T-cell (primary cell): ENCODE results near the gene GABARAP. TPM values are rescaled to one million over a fixed set of nuclear protein-coding genes. Genes with fewer than 3 reads are reported as not detected.

Experiments
- ATAC-seq, 4 experiments: fragments of 200-7000 bp in 3 of 4; fragments of 150-1000 bp in 1 of 4; cut with Tn5 transposase; replicated peaks in 1 of 4; 1 replicate in 3 of 4; 2 replicates in 1 of 4; pipeline ENCODE4 v1.10.0; 2021; ENCODE audit warnings: moderate library complexity in 3 of 4, mild to moderate bottlenecking in 2 of 4, moderate number of reproducible peaks in 1 of 4
- CTCF ChIA-PET, 2 donors: fragments of 300-600 bp; sonication (Branson Sonifier 250); formaldehyde crosslinking; loops; one replicate each; lab custom pipeline; 2022; ENCODE audit warnings: antibody characterized with exemption in 2 of 2; lab: Charles Lee
- POLR2A ChIA-PET, 2 donors: fragments of 300-600 bp; sonication (Branson Sonifier 250); formaldehyde crosslinking; loops; one replicate each; lab custom pipeline; 2022; ENCODE audit warnings: antibody characterized with exemption in 2 of 2; lab: Charles Lee
- DNase-seq, 35 experiments: peaks; one replicate each; pipeline versions ENCODE4 v3.0.0 to v3.0.0-alpha.2; 2013 to 2023
- H3K27ac ChIP-seq: one replicate; pipeline ENCODE4 v1.5.1; 2013; ENCODE audit warnings: low read length
- H3K27me3 ChIP-seq, 2 experiments: replicated peaks in 1 of 2; 1 replicate in 1 of 2; 2 replicates in 1 of 2; pipeline versions ENCODE4 v1.6.1 to v1.7.0; 2013; ENCODE audit warnings: low read length in 1 of 2, mixed read lengths in 1 of 2; ENCODE audit not compliant: control insufficient read depth in 2 of 2, insufficient read depth in 2 of 2; ENCODE audit errors: extremely low read depth in 1 of 2
- H3K36me3 ChIP-seq, 2 donors: 1 replicate in 1 of 2; 2 replicates in 1 of 2; pipeline versions ENCODE4 v1.6.1 to v1.7.0; 2013; ENCODE audit warnings: low read length in 1 of 2; ENCODE audit not compliant: control insufficient read depth in 2 of 2, insufficient read depth in 1 of 2; ENCODE audit errors: extremely low read depth in 1 of 2
- H3K4me1 ChIP-seq, 2 experiments: 1 replicate in 1 of 2; 2 replicates in 1 of 2; pipeline versions ENCODE4 v1.6.1 to v1.7.0; 2013; ENCODE audit warnings: low read length in 2 of 2, mixed read lengths in 1 of 2; ENCODE audit not compliant: insufficient read depth in 2 of 2, control insufficient read depth in 1 of 2; ENCODE audit errors: extremely low read depth in 1 of 2
- H3K4me3 ChIP-seq, 2 donors: 1 replicate in 1 of 2; 2 replicates in 1 of 2; pipeline versions ENCODE4 v1.5.1 to v1.7.0; 2013; ENCODE audit warnings: mild to moderate bottlenecking in 2 of 2, low read length in 1 of 2, moderate library complexity in 1 of 2; ENCODE audit not compliant: control insufficient read depth in 1 of 2; ENCODE audit errors: extremely low read depth in 1 of 2
- H3K9me3 ChIP-seq: 2 replicates; pipeline ENCODE4 v1.7.0; 2013
- H3K27ac Mint-ChIP-seq, 2 donors: one replicate each; pipeline ENCODE4 v1.8.0; 2020 to 2021; ENCODE audit warnings: mild to moderate bottlenecking in 2 of 2, mixed read lengths in 2 of 2
- H3K27me3 Mint-ChIP-seq, 2 donors: one replicate each; pipeline ENCODE4 v1.8.0; 2021 to 2022; ENCODE audit warnings: mixed read lengths in 2 of 2
- H3K36me3 Mint-ChIP-seq: one replicate; pipeline ENCODE4 v1.8.0; 2021; ENCODE audit warnings: mixed read lengths
- H3K4me1 Mint-ChIP-seq, 3 donors: one replicate each; pipeline ENCODE4 v1.8.0; 2020 to 2022; ENCODE audit warnings: mixed read lengths in 3 of 3, mild to moderate bottlenecking in 1 of 3
- H3K4me3 Mint-ChIP-seq, 3 donors: one replicate each; pipeline ENCODE4 v1.8.0; 2020 to 2022; ENCODE audit warnings: mild to moderate bottlenecking in 3 of 3, mixed read lengths in 3 of 3, moderate library complexity in 3 of 3
- H3K9me3 Mint-ChIP-seq, 3 donors: one replicate each; pipeline ENCODE4 v1.8.0; 2020 to 2022; ENCODE audit warnings: mixed read lengths in 3 of 3
- WGBS: methylation state at CpG from one replicate; pipeline ENCODE4 v1.1.5; 2013; ENCODE audit warnings: missing lambda C conversion rate; ENCODE audit not compliant: insufficient coverage; 5-methylcytosine and 5-hydroxymethylcytosine counted together
- total RNA-seq, 35 experiments: library from RNA in 6 of 35; stranded (reverse) in 6 of 35; fragments of 120-200 nt in 1 of 35; gene quantifications; one replicate each; pipeline versions ENCODE4 v1.2.1 to v1.2.4 and lab custom pipeline; 2013 to 2026

GABARAP gene
- total RNA-seq, 5 donors from 2014 or later (not counting 1 experiment from before 2014, with no cell fraction given), result 197 to 278 (median 276) TPM

DNA sequence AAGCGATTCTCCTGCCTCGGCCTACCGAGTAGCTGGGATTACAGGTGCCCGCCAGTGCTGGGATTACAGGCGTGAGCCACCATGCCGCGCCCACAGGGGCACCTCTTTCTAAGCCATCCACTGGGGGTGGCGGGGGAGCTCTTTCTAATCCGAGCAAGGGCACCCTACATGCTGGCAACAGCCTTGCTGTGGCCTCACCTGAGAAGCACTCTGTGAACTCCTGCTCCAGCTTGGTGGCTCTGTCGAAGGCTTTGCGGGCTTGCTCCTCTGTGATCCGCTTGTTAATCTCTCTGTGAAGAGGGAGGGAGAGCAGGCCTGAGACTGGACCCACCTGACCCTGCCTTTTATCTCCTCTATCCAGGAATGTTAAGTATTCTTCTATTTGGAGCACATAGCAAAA, 51.2 kb downstream of the GABARAP start:
- ATAC-seq, result no peak
- H3K27ac Mint-ChIP-seq, result no peak overlapping the region
- CTCF ChIA-PET, result no interaction called here

DNA sequence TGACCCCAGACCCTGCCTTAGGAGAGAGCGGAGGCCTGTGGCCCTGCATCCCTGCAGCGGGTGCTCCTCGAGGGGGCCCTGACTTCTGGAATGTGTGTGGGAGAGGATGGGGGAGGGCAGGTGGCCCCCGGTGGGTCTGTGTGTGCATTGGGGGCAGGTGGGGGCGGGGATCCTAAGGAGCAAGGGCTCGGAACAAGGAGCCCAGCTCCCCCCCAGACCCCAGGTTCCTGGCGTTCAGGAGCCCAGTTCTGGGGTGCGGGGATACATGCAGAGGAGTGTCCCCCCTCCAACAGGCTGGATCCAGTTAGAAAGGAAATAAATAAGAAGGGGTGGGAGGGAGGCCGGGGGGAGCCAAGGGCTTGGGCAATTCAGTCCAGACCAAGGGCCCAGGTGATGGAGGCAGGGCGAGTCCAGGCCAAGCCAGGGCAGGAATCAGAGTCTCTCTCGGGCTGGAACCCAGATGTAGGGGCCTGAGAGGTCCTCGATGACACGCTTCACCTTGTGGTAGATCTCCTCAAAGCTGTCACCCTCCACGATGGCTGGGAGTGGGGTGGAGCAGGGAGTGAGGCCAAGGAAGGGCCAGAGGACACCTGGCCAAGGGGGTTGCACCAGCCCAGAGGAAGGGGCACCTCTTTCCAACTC, 51.9 kb downstream of the GABARAP start:
- Histone ChIP-seq H3K27ac (no peak overlapping the region), H3K36me3 (peaks cover 0 to 7% of the 10 kb centered on the region in 2 donors), H3K4me3 (no peak overlapping the region), H3K27me3 (no peaks in the 10 kb centered on the region), H3K4me1 (no peaks in the 10 kb centered on the region), H3K9me3 (no peaks in the 10 kb centered on the region)
- ATAC-seq (no peak), DNase-seq (no peak)
- Mint-ChIP-seq H3K9me3 (no peaks in the 10 kb centered on the region), H3K27ac (no peak overlapping the region), H3K4me3 (no peak overlapping the region), H3K4me1 (peaks cover 4 to 8% (median 5%) of the 10 kb centered on the region in 3 donors), H3K27me3 (no peaks in the 10 kb centered on the region), H3K36me3 (peaks cover 7% of the 10 kb centered on the region)
- 94% methylated on average over 6 of the region's 14 CpGs for WGBS
- ChIA-PET POLR2A (no interaction called here), CTCF (no interaction called here)

More for the DNA sequence above, 51.2 kb downstream of the GABARAP start:
- peaks cover 4 to 8% (median 5%) of the 10 kb centered on the region in 3 donors for H3K4me1 Mint-ChIP-seq
- peaks cover 2 to 7% of the 10 kb centered on the region in 2 donors for H3K36me3 ChIP-seq
- H3K4me1 ChIP-seq, result no peaks in the 10 kb centered on the region
- H3K9me3 Mint-ChIP-seq, result no peaks in the 10 kb centered on the region
- no peak for DNase-seq
- no peaks in the 10 kb centered on the region for H3K9me3 ChIP-seq
- POLR2A ChIA-PET, result no interaction called here
- no peaks in the 10 kb centered on the region for H3K27me3 ChIP-seq
- no peaks in the 10 kb centered on the region for H3K27me3 Mint-ChIP-seq
- H3K4me3 ChIP-seq, result no peak overlapping the region
- no peak overlapping the region for H3K4me3 Mint-ChIP-seq
- H3K36me3 Mint-ChIP-seq, result peaks cover 7% of the 10 kb centered on the region
- 96% methylated on average over 5 of the region's 12 CpGs for WGBS
- no peak overlapping the region for H3K27ac ChIP-seq

Other genes starting within 250 kb of the GABARAP start
- gene ALOX12, start 246.4 kb downstream of the GABARAP start, total RNA-seq, result under 1 TPM in 3 of 5 donors, not detected in 2; 0.12 to 0.78 (median 0.13) TPM
- gene RNASEK, start 229.8 kb downstream of the GABARAP start, total RNA-seq, result 100 to 1,000 TPM in 4 of 5 donors, 10 to 100 TPM in 1; 98.3 to 160 (median 133) TPM
- under 1 TPM in 1 of 5 donors, not detected in 4; 0.53 TPM for gene BCL6B, start 219.4 kb downstream of the GABARAP start, total RNA-seq
- 10 to 100 TPM in 3 of 5 donors, 1 to 10 TPM in 2; 3.8 to 17.6 (median 15.4) TPM for gene SLC16A13, start 206.4 kb downstream of the GABARAP start, total RNA-seq
- 1 to 10 TPM; 1.4 to 2.2 (median 1.8) TPM for gene SLC16A11, start 198.4 kb downstream of the GABARAP start, total RNA-seq
- not detected for gene CLEC10A, start 162.2 kb downstream of the GABARAP start, total RNA-seq
- under 1 TPM in 4 of 5 donors, not detected in 1; 0.25 to 0.55 (median 0.47) TPM for gene ASGR2, start 127.6 kb downstream of the GABARAP start, total RNA-seq
- gene ASGR1, start 63.1 kb downstream of the GABARAP start, total RNA-seq, result 1 to 10 TPM in 2 of 5 donors, under 1 TPM in 3; 0.60 to 1.8 (median 0.82) TPM
- 10 to 100 TPM in 2 of 5 donors, 1 to 10 TPM in 3; 8.1 to 13.6 (median 9.3) TPM for gene DLG4, start 22.6 kb downstream of the GABARAP start, total RNA-seq
- gene ACADVL, start 22.5 kb downstream of the GABARAP start, total RNA-seq, result 100 to 1,000 TPM; 275 to 424 (median 385) TPM
- 10 to 100 TPM; 48.2 to 76.3 (median 70.4) TPM for gene DVL2, start 7.9 kb downstream of the GABARAP start, total RNA-seq
- gene PHF23, start 3.0 kb downstream of the GABARAP start, total RNA-seq, result 10 to 100 TPM; 13.3 to 51.6 (median 43.5) TPM
- 100 to 1,000 TPM; 109 to 131 (median 125) TPM for gene CTDNEP1, start 9.3 kb upstream of the GABARAP start, total RNA-seq
- 10 to 100 TPM; 29.8 to 35.9 (median 33.3) TPM for gene ELP5, start 9.8 kb upstream of the GABARAP start, total RNA-seq
- 1 to 10 TPM; 2.4 to 5.9 (median 2.9) TPM for gene CLDN7, start 20.0 kb upstream of the GABARAP start, total RNA-seq
- under 1 TPM in 1 of 5 donors, not detected in 4; 0.06 TPM for gene SLC2A4, start 39.3 kb upstream of the GABARAP start, total RNA-seq
- under 1 TPM in 4 of 5 donors, not detected in 1; 0.20 to 0.57 (median 0.45) TPM for gene YBX2, start 52.2 kb upstream of the GABARAP start, total RNA-seq
- 100 to 1,000 TPM; 286 to 481 (median 306) TPM for gene EIF5A, start 65.2 kb upstream of the GABARAP start, total RNA-seq
- gene GPS2, start 72.9 kb upstream of the GABARAP start, total RNA-seq, result 100 to 1,000 TPM; 114 to 129 (median 125) TPM
- 10 to 100 TPM; 49.5 to 90.2 (median 80.0) TPM for gene NEURL4, start 86.9 kb upstream of the GABARAP start, total RNA-seq
- gene ACAP1, start 94.1 kb upstream of the GABARAP start, total RNA-seq, result 100 to 1,000 TPM; 531 to 781 (median 649) TPM
- gene KCTD11, start 109.7 kb upstream of the GABARAP start, total RNA-seq, result 1 to 10 TPM; 2.4 to 7.3 (median 4.8) TPM
- not detected for gene TMEM95, start 112.7 kb upstream of the GABARAP start, total RNA-seq
- 10 to 100 TPM in 3 of 5 donors, 1 to 10 TPM in 2; 5.7 to 18.3 (median 16.0) TPM for gene TNK1, start 138.6 kb upstream of the GABARAP start, total RNA-seq
- 100 to 1,000 TPM; 101 to 145 (median 140) TPM for gene PLSCR3, start 152.1 kb upstream of the GABARAP start, total RNA-seq
- gene TMEM256, start 161.6 kb upstream of the GABARAP start, total RNA-seq, result 10 to 100 TPM; 28.7 to 48.9 (median 45.6) TPM
- gene NLGN2, start 165.4 kb upstream of the GABARAP start, total RNA-seq, result 1 to 10 TPM; 6.8 to 8.9 (median 8.4) TPM
- gene SPEM1, start 177.9 kb upstream of the GABARAP start, total RNA-seq, result not detected
- not detected for gene SPEM2, start 183.2 kb upstream of the GABARAP start, total RNA-seq
- gene SPEM3, start 186.4 kb upstream of the GABARAP start, total RNA-seq, result not detected
- gene TMEM102, start 193.0 kb upstream of the GABARAP start, total RNA-seq, result 10 to 100 TPM in 3 of 5 donors, 1 to 10 TPM in 2; 8.8 to 26.9 (median 23.5) TPM
- 1 to 10 TPM; 2.4 to 4.2 (median 3.3) TPM for gene FGF11, start 197.1 kb upstream of the GABARAP start, total RNA-seq
- 10 to 100 TPM in 3 of 5 donors, 1 to 10 TPM in 2; 6.6 to 12.0 (median 11.0) TPM for gene CHRNB1, start 202.6 kb upstream of the GABARAP start, total RNA-seq
- 10 to 100 TPM; 64.0 to 86.6 (median 82.7) TPM for gene ZBTB4, start 237.2 kb upstream of the GABARAP start, total RNA-seq
- gene SLC35G6, start 239.0 kb upstream of the GABARAP start, total RNA-seq, result not detected
- gene POLR2A, start 241.9 kb upstream of the GABARAP start, total RNA-seq, result 100 to 1,000 TPM; 198 to 444 (median 212) TPM